ENCODE results near the gene CCDC8.

DNA sequence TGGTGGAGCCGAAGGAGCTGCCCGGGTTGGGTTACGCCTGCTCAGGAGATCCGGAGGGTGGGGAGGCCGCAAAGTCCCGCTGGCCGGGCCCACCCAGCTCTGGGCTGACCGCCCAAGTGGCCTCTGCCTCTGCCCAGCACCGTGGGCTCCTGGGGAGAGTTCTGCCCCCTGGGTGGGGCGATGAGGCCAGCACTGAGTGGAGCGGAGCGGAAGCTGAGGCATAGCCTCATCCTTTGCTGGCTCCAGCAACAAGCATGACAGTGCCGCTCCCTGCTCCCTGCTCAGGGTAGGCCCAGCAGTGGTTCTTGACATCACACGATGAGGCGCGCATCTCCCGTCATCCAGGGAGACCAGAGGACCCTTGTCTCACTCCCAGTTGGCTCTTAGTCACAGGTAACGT is 22.5 kb downstream of the CCDC8 start:
- no peak for TF ChIP-seq GATA3 (IDR thresholded peaks at IDR 0.05; ENCODE audit: low read depth, low read length)
- no peak for TF ChIP-seq GATA2 (IDR thresholded peaks at IDR 0.05; ENCODE audit: low read depth, low read length)

Data from SH-SY5Y (cell line).